ENCODE results near the gene RAI14. TPM values are rescaled to one million over a fixed set of nuclear protein-coding genes. Genes with fewer than 3 reads are reported as not detected.
A peak's percentile ranks its signal among the peaks of the same experiment; 100 is the strongest.

RAI14 gene
- total RNA-seq, 1 experiment from 2014 or later: 23.6 TPM

DNA sequence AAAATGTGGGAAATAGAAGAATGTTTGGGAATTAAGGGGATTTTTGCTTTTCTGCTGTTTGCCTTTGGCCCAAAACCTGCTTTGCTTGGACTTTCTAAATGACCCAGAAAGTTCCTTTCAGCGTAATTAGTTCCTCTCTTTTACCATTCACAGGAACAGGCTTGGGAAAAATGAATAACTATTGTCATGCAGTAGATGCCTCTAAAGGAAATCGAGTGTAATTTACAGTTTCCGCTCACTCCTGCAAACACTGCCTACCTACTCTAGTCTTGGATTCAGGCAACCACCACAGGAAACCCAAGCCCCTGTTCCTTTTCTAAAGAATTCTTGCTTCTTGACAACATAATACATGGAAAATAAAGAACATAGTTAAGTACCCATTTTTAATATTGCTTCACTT, 207.8 kb downstream of the RAI14 start:
- H3K27ac ChIP-seq (ENCODE audit: low read depth, low read length, poor library complexity, severe bottlenecking): no peak overlapping the region
- TF ChIP-seq, protein P1, sequence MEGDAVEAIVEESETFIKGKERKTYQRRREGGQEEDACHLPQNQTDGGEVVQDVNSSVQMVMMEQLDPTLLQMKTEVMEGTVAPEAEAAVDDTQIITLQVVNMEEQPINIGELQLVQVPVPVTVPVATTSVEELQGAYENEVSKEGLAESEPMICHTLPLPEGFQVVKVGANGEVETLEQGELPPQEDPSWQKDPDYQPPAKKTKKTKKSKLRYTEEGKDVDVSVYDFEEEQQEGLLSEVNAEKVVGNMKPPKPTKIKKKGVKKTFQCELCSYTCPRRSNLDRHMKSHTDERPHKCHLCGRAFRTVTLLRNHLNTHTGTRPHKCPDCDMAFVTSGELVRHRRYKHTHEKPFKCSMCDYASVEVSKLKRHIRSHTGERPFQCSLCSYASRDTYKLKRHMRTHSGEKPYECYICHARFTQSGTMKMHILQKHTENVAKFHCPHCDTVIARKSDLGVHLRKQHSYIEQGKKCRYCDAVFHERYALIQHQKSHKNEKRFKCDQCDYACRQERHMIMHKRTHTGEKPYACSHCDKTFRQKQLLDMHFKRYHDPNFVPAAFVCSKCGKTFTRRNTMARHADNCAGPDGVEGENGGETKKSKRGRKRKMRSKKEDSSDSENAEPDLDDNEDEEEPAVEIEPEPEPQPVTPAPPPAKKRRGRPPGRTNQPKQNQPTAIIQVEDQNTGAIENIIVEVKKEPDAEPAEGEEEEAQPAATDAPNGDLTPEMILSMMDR (conservative IDR thresholded peaks at IDR 0.05; ENCODE audit: low read depth, low read length): no peak
- TF ChIP-seq EZH2 (IDR thresholded peaks at IDR 0.05; ENCODE audit: borderline replicate concordance, low read depth, low read length, poor library complexity, severe bottlenecking): no peak
- no peaks in the 10 kb centered on the region for H3K27me3 ChIP-seq (replicated peaks; ENCODE audit: insufficient read depth, low read depth, low read length, poor library complexity)
- no peaks in the 10 kb centered on the region for H3K36me3 ChIP-seq (ENCODE audit: insufficient read depth, low read length, poor library complexity, severe bottlenecking)
- H3K4me3 ChIP-seq (ENCODE audit: low read depth, low read length, poor library complexity, severe bottlenecking): no peak overlapping the region
- DNase-seq (ENCODE audit: low spot score): peak; percentile 16
- BruUV-seq (replicated peaks): no TSS peak
- intact Hi-C loops (cut with micrococcal nuclease; ENCODE audit: unreplicated experiment): no loop called here
- peaks cover 1% of the 10 kb centered on the region for H3K4me1 ChIP-seq (ENCODE audit: insufficient read depth, low read length, poor library complexity, severe bottlenecking)
- CTCF ChIA-PET: no interaction called here
- no peaks in the 10 kb centered on the region for H3K9me3 ChIP-seq (ENCODE audit: low read depth, low read length, poor library complexity, severe bottlenecking)
- POLR2A ChIA-PET (ENCODE audit: low non-redundant PET): interaction anchor here (0.6 kb wide), 1 partner anchor 112 kb away, joined by 3 read pairs; no protein-coding TSS in a partner anchor

DNA sequence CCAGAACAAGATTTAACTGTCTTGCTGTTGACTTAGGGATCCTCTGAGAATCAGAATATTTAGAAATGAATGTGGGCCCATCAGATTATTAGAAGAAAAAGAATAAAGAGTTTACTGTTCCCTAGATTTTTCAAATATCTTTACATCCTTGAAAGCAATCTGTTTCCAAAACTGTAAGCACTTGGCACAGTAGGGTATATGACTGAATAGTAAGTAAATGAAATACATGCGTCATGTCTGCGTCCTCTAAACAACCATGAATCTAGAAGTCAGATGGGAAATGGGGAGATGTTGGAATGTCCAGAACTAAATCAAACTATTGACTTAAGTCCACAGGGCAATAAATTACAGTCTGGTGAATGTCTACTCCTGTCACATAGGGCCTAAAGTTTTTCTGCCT, 209.0 kb downstream of the RAI14 start:
- BruUV-seq (replicated peaks): no TSS peak
- H3K27ac ChIP-seq (ENCODE audit: low read depth, low read length, poor library complexity, severe bottlenecking): no peak overlapping the region
- DNase-seq (ENCODE audit: low spot score): no peak
- POLR2A ChIA-PET (ENCODE audit: low non-redundant PET): no interaction called here
- no peak for TF ChIP-seq EZH2 (IDR thresholded peaks at IDR 0.05; ENCODE audit: borderline replicate concordance, low read depth, low read length, poor library complexity, severe bottlenecking)
- TF ChIP-seq, protein P1 (conservative IDR thresholded peaks at IDR 0.05; ENCODE audit: low read depth, low read length): no peak
- intact Hi-C loops (cut with micrococcal nuclease; ENCODE audit: unreplicated experiment): no loop called here
- H3K4me3 ChIP-seq (ENCODE audit: low read depth, low read length, poor library complexity, severe bottlenecking): no peak overlapping the region
- H3K9me3 ChIP-seq (ENCODE audit: low read depth, low read length, poor library complexity, severe bottlenecking): no peaks in the 10 kb centered on the region
- H3K36me3 ChIP-seq (ENCODE audit: insufficient read depth, low read length, poor library complexity, severe bottlenecking): no peaks in the 10 kb centered on the region
- no peaks in the 10 kb centered on the region for H3K27me3 ChIP-seq (replicated peaks; ENCODE audit: insufficient read depth, low read depth, low read length, poor library complexity)
- CTCF ChIA-PET: no interaction called here
- no peaks in the 10 kb centered on the region for H3K4me1 ChIP-seq (ENCODE audit: insufficient read depth, low read length, poor library complexity, severe bottlenecking)

DNA sequence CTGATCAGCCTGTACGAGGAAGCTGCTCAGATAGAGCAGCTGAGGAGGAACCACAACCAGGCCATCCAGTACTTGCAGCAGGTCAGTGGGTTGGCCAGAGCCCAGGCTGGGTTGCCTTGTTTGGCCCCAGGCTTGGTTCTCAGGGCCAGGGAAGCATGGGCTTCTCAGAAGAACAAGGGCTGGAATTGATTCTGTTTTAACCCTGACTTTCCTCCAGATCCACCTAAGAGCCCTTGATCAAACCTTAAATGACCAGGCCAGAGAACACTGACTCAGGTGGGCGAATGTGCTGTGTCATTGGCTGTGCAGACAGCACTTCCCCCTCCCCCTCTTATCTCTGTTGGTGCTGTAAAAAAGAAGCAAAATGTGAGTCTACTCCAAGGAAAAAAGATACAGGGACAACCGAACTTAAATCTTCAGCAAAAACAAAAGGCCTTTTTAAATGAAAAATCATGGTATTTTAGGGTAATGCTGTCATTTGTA, 210.9 kb downstream of the RAI14 start:
- ChIA-PET CTCF (no interaction called here), POLR2A (ENCODE audit: low non-redundant PET) (no interaction called here)
- no TSS peak for BruUV-seq (replicated peaks)
- TF ChIP-seq, protein P1 (conservative IDR thresholded peaks at IDR 0.05; ENCODE audit: low read depth, low read length): no peak
- no peak for TF ChIP-seq EZH2 (IDR thresholded peaks at IDR 0.05; ENCODE audit: borderline replicate concordance, low read depth, low read length, poor library complexity, severe bottlenecking)
- DNase-seq (ENCODE audit: low spot score): no peak
- Histone ChIP-seq H3K27me3 (replicated peaks; ENCODE audit: insufficient read depth, low read depth, low read length, poor library complexity) (no peaks in the 10 kb centered on the region), H3K4me3 (ENCODE audit: low read depth, low read length, poor library complexity, severe bottlenecking) (no peak overlapping the region), H3K27ac (ENCODE audit: low read depth, low read length, poor library complexity, severe bottlenecking) (no peak overlapping the region), H3K9me3 (ENCODE audit: low read depth, low read length, poor library complexity, severe bottlenecking) (no peaks in the 10 kb centered on the region), H3K4me1 (ENCODE audit: insufficient read depth, low read length, poor library complexity, severe bottlenecking) (no peaks in the 10 kb centered on the region), H3K36me3 (ENCODE audit: insufficient read depth, low read length, poor library complexity, severe bottlenecking) (no peaks in the 10 kb centered on the region)
- intact Hi-C loops (cut with micrococcal nuclease; ENCODE audit: unreplicated experiment): no loop called here

All from A673 (cell line).